Measurements from ENCODE around the gene CABCOCO1.

Gene CABCOCO1

GRCh38 chr10:61627266-61627665, 35.5 kb upstream of the CABCOCO1 start:
- no peaks in the 10 kb centered on the region for H3K9me3 ChIP-seq (ENCODE audit: control insufficient read depth in 5 of 5, low read length in 5 of 5)
- H3K4me1 ChIP-seq (ENCODE audit: control insufficient read depth in 5 of 5, insufficient read depth in 5 of 5, low read length in 5 of 5), result peaks cover 0 to 5% (median 0%) of the 10 kb centered on the region in 5 donors
- H3K27ac ChIP-seq (ENCODE audit: low read depth, low read length), result no peak overlapping the region
- H3K4me3 ChIP-seq (ENCODE audit: low read depth in 1 of 5, low read length in 5 of 5), result no peak overlapping the region
- H3K27me3 ChIP-seq (ENCODE audit: control insufficient read depth in 5 of 5, insufficient read depth in 4 of 5, low read length in 5 of 5), result no peaks in the 10 kb centered on the region
- no peaks in the 10 kb centered on the region for H3K36me3 ChIP-seq (ENCODE audit: control insufficient read depth in 5 of 5, insufficient read depth in 5 of 5, low read length in 5 of 5)
- H3K9ac ChIP-seq (ENCODE audit: low read length in 5 of 5), result no peak overlapping the region

GRCh38 chr10:61628151-61628874, 34.4 kb upstream of the CABCOCO1 start:
- H3K27me3 ChIP-seq (ENCODE audit: control insufficient read depth in 5 of 5, insufficient read depth in 4 of 5, low read length in 5 of 5), result no peaks in the 10 kb centered on the region
- no peak overlapping the region for H3K4me3 ChIP-seq (ENCODE audit: low read depth in 1 of 5, low read length in 5 of 5)
- H3K9me3 ChIP-seq (ENCODE audit: control insufficient read depth in 5 of 5, low read length in 5 of 5), result no peaks in the 10 kb centered on the region
- H3K36me3 ChIP-seq (ENCODE audit: control insufficient read depth in 5 of 5, insufficient read depth in 5 of 5, low read length in 5 of 5), result no peaks in the 10 kb centered on the region
- H3K27ac ChIP-seq (ENCODE audit: low read depth, low read length), result no peak overlapping the region
- H3K4me1 ChIP-seq (ENCODE audit: control insufficient read depth in 5 of 5, insufficient read depth in 5 of 5, low read length in 5 of 5), result peaks cover 0 to 5% (median 0%) of the 10 kb centered on the region in 5 donors
- H3K9ac ChIP-seq (ENCODE audit: low read length in 5 of 5), result no peak overlapping the region

- Histone ChIP-seq H3K9me3 (ENCODE audit: control insufficient read depth in 5 of 5, low read length in 5 of 5) (no peaks in the 10 kb centered on the region), H3K36me3 (ENCODE audit: control insufficient read depth in 5 of 5, insufficient read depth in 5 of 5, low read length in 5 of 5) (no peaks in the 10 kb centered on the region), H3K27ac (ENCODE audit: low read depth, low read length) (no peak overlapping the region), H3K27me3 (ENCODE audit: control insufficient read depth in 5 of 5, insufficient read depth in 4 of 5, low read length in 5 of 5) (no peaks in the 10 kb centered on the region), H3K4me1 (ENCODE audit: control insufficient read depth in 5 of 5, insufficient read depth in 5 of 5, low read length in 5 of 5) (no peaks in the 10 kb centered on the region), H3K4me3 (ENCODE audit: low read depth in 1 of 5, low read length in 5 of 5) (no peak overlapping the region), H3K9ac (ENCODE audit: low read length in 5 of 5) (no peak overlapping the region)
Observed at GRCh38 chr10:61628875-61629513, 33.7 kb upstream of the CABCOCO1 start.

- Histone ChIP-seq H3K27ac (ENCODE audit: low read depth, low read length) (no peak overlapping the region), H3K9ac (ENCODE audit: low read length in 5 of 5) (no peak overlapping the region), H3K27me3 (ENCODE audit: control insufficient read depth in 5 of 5, insufficient read depth in 4 of 5, low read length in 5 of 5) (no peaks in the 10 kb centered on the region), H3K9me3 (ENCODE audit: control insufficient read depth in 5 of 5, low read length in 5 of 5) (no peaks in the 10 kb centered on the region), H3K4me3 (ENCODE audit: low read depth in 1 of 5, low read length in 5 of 5) (no peak overlapping the region), H3K4me1 (ENCODE audit: control insufficient read depth in 5 of 5, insufficient read depth in 5 of 5, low read length in 5 of 5) (no peaks in the 10 kb centered on the region), H3K36me3 (ENCODE audit: control insufficient read depth in 5 of 5, insufficient read depth in 5 of 5, low read length in 5 of 5) (no peaks in the 10 kb centered on the region)
Observed at GRCh38 chr10:61629576-61629975, 33.2 kb upstream of the CABCOCO1 start.

GRCh38 chr10:61632057-61632670, 30.6 kb upstream of the CABCOCO1 start:
- H3K27ac ChIP-seq (ENCODE audit: low read depth, low read length), result no peak overlapping the region
- H3K36me3 ChIP-seq (ENCODE audit: control insufficient read depth in 5 of 5, insufficient read depth in 5 of 5, low read length in 5 of 5), result no peaks in the 10 kb centered on the region
- H3K4me3 ChIP-seq (ENCODE audit: low read depth in 1 of 5, low read length in 5 of 5), result no peak overlapping the region
- H3K9me3 ChIP-seq (ENCODE audit: control insufficient read depth in 5 of 5, low read length in 5 of 5), result no peaks in the 10 kb centered on the region
- no peaks in the 10 kb centered on the region for H3K4me1 ChIP-seq (ENCODE audit: control insufficient read depth in 5 of 5, insufficient read depth in 5 of 5, low read length in 5 of 5)
- H3K27me3 ChIP-seq (ENCODE audit: control insufficient read depth in 5 of 5, insufficient read depth in 4 of 5, low read length in 5 of 5), result no peaks in the 10 kb centered on the region
- no peak overlapping the region for H3K9ac ChIP-seq (ENCODE audit: low read length in 5 of 5)

- Histone ChIP-seq H3K4me3 (ENCODE audit: low read depth in 1 of 5, low read length in 5 of 5) (no peak overlapping the region), H3K4me1 (ENCODE audit: control insufficient read depth in 5 of 5, insufficient read depth in 5 of 5, low read length in 5 of 5) (no peaks in the 10 kb centered on the region), H3K27me3 (ENCODE audit: control insufficient read depth in 5 of 5, insufficient read depth in 4 of 5, low read length in 5 of 5) (no peaks in the 10 kb centered on the region), H3K9me3 (ENCODE audit: control insufficient read depth in 5 of 5, low read length in 5 of 5) (no peaks in the 10 kb centered on the region), H3K27ac (ENCODE audit: low read depth, low read length) (no peak overlapping the region), H3K36me3 (ENCODE audit: control insufficient read depth in 5 of 5, insufficient read depth in 5 of 5, low read length in 5 of 5) (no peaks in the 10 kb centered on the region), H3K9ac (ENCODE audit: low read length in 5 of 5) (no peak overlapping the region)
Observed at GRCh38 chr10:61633665-61634064, 29.1 kb upstream of the CABCOCO1 start.

- Histone ChIP-seq H3K4me1 (ENCODE audit: control insufficient read depth in 5 of 5, insufficient read depth in 5 of 5, low read length in 5 of 5) (no peaks in the 10 kb centered on the region), H3K27me3 (ENCODE audit: control insufficient read depth in 5 of 5, insufficient read depth in 4 of 5, low read length in 5 of 5) (no peaks in the 10 kb centered on the region), H3K9ac (ENCODE audit: low read length in 5 of 5) (no peak overlapping the region), H3K9me3 (ENCODE audit: control insufficient read depth in 5 of 5, low read length in 5 of 5) (no peaks in the 10 kb centered on the region), H3K27ac (ENCODE audit: low read depth, low read length) (no peak overlapping the region), H3K4me3 (ENCODE audit: low read depth in 1 of 5, low read length in 5 of 5) (no peak overlapping the region), H3K36me3 (ENCODE audit: control insufficient read depth in 5 of 5, insufficient read depth in 5 of 5, low read length in 5 of 5) (no peaks in the 10 kb centered on the region)
Observed at GRCh38 chr10:61634746-61635145, 28.0 kb upstream of the CABCOCO1 start.

- no peak overlapping the region for H3K9ac ChIP-seq (ENCODE audit: low read length in 5 of 5)
- H3K27me3 ChIP-seq (ENCODE audit: control insufficient read depth in 5 of 5, insufficient read depth in 4 of 5, low read length in 5 of 5), result no peaks in the 10 kb centered on the region
- no peak overlapping the region for H3K4me3 ChIP-seq (ENCODE audit: low read depth in 1 of 5, low read length in 5 of 5)
- no peaks in the 10 kb centered on the region for H3K36me3 ChIP-seq (ENCODE audit: control insufficient read depth in 5 of 5, insufficient read depth in 5 of 5, low read length in 5 of 5)
- H3K9me3 ChIP-seq (ENCODE audit: control insufficient read depth in 5 of 5, low read length in 5 of 5), result no peaks in the 10 kb centered on the region
- no peaks in the 10 kb centered on the region for H3K4me1 ChIP-seq (ENCODE audit: control insufficient read depth in 5 of 5, insufficient read depth in 5 of 5, low read length in 5 of 5)
- no peak overlapping the region for H3K27ac ChIP-seq (ENCODE audit: low read depth, low read length)
Observed at GRCh38 chr10:61635471-61635870, 27.3 kb upstream of the CABCOCO1 start.

- Histone ChIP-seq H3K27me3 (ENCODE audit: control insufficient read depth in 5 of 5, insufficient read depth in 4 of 5, low read length in 5 of 5) (no peaks in the 10 kb centered on the region), H3K9ac (ENCODE audit: low read length in 5 of 5) (no peak overlapping the region), H3K36me3 (ENCODE audit: control insufficient read depth in 5 of 5, insufficient read depth in 5 of 5, low read length in 5 of 5) (no peaks in the 10 kb centered on the region), H3K27ac (ENCODE audit: low read depth, low read length) (no peak overlapping the region), H3K4me1 (ENCODE audit: control insufficient read depth in 5 of 5, insufficient read depth in 5 of 5, low read length in 5 of 5) (no peaks in the 10 kb centered on the region), H3K9me3 (ENCODE audit: control insufficient read depth in 5 of 5, low read length in 5 of 5) (no peaks in the 10 kb centered on the region), H3K4me3 (ENCODE audit: low read depth in 1 of 5, low read length in 5 of 5) (no peak overlapping the region)
Observed at GRCh38 chr10:61635932-61636331, 26.8 kb upstream of the CABCOCO1 start.

GRCh38 chr10:61639952-61640351, 22.8 kb upstream of the CABCOCO1 start:
- no peaks in the 10 kb centered on the region for H3K27me3 ChIP-seq (ENCODE audit: control insufficient read depth in 5 of 5, insufficient read depth in 4 of 5, low read length in 5 of 5)

More at GRCh38 chr10:61639952-61640351, 22.8 kb upstream of the CABCOCO1 start:
- no peaks in the 10 kb centered on the region for H3K9me3 ChIP-seq (ENCODE audit: control insufficient read depth in 5 of 5, low read length in 5 of 5)
- no peak overlapping the region for H3K4me3 ChIP-seq (ENCODE audit: low read depth in 1 of 5, low read length in 5 of 5)
- H3K9ac ChIP-seq (ENCODE audit: low read length in 5 of 5), result no peak overlapping the region
- peaks cover 0 to 12% (median 0%) of the 10 kb centered on the region in 5 donors for H3K4me1 ChIP-seq (ENCODE audit: control insufficient read depth in 5 of 5, insufficient read depth in 5 of 5, low read length in 5 of 5)
- no peaks in the 10 kb centered on the region for H3K36me3 ChIP-seq (ENCODE audit: control insufficient read depth in 5 of 5, insufficient read depth in 5 of 5, low read length in 5 of 5)
- no peak overlapping the region for H3K27ac ChIP-seq (ENCODE audit: low read depth, low read length)

All from subcutaneous abdominal adipose tissue (tissue), 5 donors.